GM19324 (cell line): ENCODE data around the gene HOXA9.

ENCODE experiments used
- ATAC-seq: cut with Tn5 transposase; IDR thresholded peaks from one replicate; pipeline ENCODE4 v1.9.1; 2021; ENCODE audit warnings: mild to moderate bottlenecking, moderate library complexity; ENCODE audit not compliant: unreplicated experiment, low FRiP score

HOXA9 gene

DNA sequence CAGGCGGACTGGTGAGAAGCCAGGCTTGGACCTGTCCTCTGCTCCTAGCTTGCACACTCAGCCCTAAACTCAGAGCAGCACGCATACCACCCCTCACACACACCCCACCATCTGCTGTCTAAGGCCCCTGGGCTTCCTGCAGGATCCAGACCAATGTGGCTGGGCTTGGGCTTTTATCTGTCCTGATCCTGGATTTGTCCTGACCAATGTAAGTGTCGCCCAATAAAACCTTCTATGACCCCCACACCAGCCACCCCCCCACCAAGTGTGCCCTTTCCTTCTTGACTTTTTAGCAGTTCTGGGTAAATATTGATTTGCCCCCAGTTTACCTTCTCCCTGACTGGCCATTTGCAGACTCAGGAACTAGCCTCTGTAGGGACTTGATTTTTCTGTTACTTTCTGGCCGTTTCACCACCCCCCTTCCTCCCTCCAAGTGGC is 36.3 kb upstream of the HOXA9 start:
- no peak for ATAC-seq

DNA sequence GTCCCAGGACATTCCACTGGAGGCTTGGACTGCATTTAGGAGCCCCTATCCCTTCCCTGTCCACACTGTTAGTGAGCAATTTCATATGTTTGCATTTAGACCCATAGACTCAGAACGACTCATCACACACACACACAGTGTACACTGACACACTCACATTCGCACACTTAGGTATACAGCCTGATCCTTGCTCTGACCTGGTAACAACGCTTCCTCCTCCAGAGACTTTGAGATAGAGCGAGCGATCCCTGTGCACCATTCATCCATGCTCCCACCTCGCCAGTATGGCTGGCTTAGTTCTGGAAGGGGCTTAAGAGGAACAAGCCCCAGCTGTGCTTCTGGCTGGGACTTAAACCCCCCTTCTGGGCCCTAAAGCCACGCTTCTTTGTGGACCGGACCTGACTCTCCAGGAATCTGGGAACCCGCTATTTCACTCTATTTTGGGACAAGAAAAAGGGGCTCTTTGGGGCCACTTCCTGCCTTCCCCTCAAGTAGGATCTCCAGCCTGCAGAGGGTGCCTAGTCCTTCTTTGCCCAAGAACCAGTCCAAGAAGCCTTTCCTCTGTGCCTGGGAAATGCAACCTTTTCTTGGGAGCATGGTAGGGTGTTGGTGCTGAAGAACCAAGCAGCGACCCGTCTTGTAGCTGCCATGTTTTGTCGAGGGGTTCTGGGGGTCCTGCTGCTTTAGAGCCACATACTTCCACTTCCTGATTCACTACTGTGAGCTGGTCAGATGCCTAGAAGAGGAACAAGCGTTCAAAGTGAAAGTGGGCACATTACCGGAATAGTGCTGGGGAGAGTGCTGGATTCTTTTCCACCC is 35.6 kb upstream of the HOXA9 start:
- ATAC-seq = no peak

DNA sequence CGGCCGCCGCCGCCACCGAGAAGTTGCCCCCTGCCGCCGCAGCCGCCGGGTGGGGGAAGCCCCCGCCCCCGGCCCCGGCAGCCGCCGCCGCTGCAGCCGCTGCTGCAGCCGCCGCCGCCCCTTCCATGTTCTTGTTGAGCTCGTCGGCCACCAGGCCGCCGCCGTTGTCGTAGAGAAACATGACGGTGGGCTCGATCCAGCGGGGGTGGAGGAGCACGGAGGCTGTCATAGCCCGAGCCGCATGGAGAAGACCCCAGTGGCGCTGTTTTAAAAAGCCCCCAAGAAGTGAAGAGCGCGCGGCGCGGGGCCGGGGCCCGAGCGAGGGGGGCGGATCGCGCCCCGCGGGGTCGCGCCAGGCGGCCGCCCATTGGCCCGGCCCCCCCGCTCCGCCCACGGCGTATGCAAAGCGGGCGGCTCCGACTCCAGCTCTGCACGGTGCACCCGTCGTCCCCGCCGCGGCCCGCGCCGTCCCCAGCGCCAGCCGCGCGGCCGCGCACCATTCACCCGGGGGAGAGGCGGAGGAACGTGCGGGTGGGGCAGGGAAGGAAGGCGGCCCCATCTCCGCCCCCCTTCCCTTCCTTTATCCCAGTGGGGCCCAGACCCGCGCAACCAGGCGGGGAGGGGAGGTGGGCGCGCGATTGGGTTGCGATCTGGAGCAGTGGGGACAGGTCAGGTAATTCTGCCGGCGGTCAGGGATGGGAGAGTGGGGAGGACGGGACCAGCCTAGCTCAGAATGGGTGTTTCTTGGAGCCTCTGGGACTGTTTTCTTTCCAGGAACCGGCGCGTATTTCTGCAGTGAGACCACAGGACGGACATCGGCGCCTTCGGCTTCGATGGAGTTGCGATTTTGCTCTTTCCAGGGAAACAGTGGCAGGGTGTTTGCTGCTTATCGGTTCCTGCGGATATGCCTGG is 34.8 kb upstream of the HOXA9 start, which contains the start of gene HOXA13:
Gene HOXA13 (minus strand): TSS at position 243 of the 912 bp plus-strand sequence. CDS start 14 bp downstream, at position 229.
- no peak for ATAC-seq

DNA sequence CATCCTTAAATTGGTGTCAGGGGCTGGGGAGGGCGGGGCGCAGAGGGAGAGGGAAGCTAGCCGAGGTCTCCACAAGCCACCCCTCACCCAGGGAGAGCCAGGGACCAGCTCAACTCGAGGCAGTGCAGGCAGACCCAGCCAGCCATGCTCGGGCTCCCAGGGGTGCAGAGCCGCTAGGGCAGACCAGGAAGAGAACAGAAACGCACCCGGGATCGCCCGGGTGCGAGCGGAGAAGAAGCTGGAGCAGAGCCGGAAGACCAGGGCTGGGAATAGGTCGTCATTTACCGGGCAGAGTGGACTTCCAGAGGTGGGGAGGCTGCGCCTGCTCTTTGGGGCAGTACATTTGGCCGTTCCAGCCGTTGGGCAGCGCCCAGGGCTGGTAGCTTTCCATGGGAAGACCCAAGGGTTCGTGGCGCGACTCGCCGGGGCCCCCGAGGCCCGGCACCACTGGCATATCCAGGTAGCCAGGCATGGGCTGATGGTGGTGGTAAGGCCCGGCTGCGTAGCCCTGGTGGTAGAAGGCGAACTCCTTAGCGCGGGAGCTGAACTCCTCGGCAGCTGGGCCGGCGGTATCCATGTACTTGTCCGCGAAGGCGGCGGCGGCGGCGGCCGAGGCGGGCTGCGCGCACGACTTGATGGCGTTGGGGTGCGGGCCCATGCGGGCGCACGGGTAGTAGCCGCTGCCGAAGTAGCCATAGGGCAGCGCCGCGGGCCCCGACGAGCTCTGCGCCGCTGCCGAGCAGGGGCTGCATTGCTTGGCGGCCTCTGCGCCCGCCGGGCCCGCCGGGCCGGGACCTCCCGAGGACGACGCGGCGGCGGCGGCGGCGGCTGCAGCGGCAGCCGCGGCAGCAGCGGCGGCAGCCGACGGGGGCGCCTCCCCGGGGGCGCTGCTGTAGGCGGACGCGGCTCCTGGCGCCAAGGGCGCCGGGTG is 33.8 kb upstream of the HOXA9 start:
- no peak for ATAC-seq

DNA sequence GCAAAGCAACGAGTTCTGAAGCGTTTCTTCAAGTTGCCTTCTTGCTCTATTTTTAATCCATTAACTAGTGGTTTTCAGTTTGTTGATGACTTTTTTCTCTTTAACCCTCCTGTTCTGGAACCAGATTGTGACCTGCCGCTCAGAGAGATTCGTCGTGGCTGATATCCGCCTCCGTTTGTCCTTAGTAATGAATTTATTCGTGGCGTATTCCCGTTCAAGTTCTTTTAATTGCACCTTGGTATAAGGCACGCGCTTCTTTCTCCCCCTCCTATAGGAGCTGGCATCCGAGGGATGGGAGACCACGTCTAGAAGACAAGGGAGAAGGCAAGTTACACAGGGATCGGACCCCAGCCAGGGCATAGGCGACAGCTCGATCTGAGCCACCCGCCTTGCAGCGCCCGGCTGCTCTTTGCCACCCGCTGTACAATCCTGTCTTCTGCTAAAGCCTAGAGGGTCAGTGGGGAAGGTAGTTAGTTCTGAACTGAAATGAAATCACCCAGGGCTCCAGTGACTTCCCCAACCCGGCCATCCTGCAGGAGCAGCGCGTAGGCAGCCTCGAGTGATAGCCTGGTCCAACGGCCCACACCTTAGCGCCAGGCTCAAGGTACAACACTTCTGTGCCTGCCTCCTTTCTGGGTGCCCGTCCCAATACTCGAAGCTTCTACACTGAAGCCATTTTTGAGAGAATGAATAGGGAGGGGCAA is 33.0 kb upstream of the HOXA9 start:
- ATAC-seq = no peak

DNA sequence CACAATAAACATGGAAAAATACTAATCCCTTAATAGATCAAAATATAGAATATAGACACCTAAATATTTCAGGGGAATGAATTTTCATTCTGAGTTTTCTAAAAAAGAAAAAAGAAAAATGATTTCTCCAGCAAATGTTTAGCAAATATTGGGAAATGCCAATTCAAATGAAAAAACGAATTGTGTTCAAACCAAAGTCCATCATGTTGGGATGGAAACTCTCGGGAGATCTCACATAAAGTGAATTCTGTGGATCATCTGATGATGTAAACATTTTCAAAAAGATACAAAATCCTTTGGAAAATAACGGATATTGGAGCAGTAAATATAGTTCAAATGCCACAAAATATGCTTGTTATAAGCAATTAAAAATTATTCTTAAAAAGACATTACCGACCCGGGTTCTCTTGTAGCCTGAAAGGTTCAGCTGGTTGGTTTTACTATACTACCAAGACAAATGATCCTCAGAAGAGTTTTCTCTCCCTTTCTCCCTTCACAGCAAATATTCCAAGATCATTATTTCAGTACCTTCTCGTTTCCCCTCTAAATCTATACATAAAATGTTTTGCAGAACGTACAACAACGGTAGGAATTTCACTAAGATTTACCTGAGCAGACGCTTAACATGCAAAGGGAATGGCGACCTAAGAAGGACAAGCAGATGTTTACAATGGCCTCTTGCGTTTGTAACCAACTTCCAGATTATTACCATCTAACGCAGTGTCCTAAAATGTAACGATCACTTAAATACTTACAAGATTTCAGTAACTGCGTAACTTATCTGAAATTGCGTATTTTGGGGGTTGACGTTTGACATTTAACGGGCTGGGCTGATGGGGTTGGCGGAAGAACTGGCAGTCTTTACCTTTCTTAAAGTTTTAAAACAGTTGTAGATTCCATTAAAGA is 32.1 kb upstream of the HOXA9 start:
- no peak for ATAC-seq

DNA sequence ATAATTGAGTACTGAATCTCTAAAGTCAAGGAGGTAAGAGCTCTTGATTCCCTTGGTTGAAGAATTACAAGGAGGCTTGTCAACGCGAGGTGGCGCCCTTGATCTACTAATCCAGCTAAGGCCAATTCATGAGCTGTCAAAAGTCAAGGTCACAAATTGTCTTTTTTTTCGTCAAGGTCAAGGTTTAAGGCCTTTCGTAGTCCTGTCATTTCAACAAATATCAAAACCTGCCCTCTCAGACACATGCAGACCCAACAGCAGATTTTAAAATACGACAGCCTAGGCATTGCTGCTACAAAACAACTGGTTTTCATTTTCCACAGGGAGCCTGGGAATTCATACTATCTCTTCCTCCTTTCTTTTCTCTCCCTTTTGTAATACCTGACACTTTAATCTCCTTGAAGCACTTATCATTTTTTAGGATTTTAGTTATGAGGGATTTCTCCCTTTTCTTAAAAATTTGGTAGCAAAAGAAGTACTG is 31.0 kb upstream of the HOXA9 start:
- ATAC-seq = no peak

DNA sequence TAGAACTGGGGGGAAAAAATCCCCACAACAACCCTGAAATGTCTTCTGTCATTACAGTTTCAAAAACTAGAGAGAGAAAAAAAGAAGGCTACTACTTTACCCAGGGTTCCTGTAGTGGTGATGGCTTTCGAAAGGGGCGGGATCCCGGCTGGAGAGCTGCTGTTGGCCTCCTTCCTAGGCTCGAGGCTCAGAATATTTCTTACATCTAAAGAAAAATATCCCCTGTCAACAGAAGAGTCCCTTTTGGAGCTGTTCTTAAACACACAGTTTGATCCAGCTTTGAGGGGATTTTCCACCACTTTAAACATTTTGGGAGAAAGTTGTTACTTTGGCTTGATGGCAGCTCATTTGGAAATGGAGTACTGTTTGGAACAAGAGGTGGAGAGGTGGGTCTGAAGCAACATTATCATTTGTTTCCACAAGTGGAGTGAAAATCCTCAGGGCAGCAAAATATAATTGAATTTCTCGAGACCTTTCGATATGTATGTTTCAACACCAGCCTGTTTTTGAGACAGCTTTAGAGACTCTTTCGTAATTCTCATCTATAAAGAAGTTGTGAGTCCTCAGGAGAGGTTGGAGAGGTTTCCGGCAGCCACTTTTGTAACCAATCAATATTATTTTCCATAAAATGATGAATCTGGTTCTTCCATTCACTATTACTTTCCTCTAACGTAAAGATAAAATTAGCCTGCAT is 29.5 kb upstream of the HOXA9 start:
- ATAC-seq = no peak

DNA sequence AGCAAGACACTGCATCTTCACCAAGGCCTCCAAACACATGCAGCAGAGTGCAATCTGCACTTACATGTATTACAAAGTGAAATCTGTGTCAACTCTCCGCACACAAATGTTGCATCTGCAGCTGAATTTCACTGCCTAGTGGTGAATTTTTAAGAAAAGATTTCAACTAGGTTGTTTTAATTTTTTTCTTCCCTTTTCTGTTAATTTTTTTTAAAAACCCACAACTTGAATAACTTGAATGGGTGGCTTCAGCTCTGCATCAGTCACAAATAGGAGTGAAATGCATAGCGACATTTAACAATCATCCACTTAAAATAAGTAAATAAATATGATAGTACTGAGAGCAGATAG is 28.6 kb upstream of the HOXA9 start:
- no peak for ATAC-seq

DNA sequence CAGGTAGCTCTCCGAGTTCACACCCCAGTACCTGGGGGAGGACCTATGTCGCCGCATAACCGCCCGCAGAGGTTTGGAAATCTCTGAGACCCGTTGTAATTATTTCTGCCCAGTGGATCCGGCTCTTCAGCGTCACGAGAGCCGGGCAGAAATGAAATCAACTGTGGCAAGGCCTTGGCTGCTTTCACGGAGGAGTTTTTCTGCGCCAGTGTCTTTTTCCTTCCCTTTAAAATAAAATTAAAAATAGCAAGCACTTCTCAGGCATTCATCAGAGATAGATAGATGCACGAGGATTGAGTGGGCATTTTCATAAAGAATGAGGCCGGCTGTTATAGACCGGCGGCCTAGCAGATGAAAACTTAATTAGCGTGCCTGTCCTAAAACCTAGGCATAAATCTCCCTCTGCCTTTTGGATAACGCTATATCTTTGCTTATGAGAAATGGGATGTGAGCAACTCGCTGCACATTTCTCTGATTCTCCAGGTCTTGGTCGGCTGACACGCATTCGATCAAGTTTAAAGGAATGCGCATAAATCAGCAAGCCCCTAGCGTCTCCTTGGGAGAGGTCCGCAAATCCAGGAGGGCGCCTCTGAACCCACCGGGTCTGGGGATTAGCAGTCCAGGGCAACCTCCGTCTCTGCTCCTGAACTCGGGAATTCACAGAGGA is 28.1 kb upstream of the HOXA9 start:
- ATAC-seq = no peak

DNA sequence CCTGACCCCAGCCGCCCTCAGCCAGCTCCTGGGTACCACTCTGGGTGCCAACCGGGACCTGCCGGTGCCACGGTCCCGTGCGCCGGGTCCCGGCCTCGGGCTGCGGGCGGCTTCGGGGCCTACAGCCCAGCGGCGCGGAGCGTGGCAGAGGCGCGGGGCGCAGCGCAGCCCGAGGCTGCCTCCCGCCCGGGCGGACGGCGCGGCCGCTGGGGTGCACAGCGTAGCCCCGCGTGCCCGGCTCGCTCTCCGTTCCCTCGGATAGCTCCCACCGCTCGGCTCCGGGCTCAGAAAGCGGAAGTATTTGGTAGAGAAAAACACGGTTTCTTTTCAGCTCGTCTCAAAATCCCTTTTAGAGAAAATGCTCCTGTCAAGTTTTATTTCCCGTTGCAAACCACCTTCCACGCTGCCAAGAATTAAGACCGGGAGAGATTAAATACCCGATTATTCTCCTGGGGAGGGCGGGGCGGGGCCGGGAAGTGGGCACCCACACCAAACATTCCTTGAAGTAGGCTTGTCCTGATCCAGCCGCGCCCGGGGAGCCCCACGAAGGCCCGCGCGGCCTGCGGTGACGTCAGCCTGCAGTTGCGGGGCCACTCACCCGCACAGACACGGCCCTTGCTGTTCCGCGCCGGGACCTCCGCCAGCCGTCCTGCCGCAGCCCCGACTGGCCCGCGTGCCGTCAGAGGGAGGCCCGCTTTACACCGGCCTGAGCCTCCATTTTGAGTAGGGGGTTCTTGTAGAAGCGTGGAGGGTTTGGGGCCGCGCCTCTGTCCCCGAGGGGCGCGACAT is 27.4 kb upstream of the HOXA9 start:
- ATAC-seq = no peak

DNA sequence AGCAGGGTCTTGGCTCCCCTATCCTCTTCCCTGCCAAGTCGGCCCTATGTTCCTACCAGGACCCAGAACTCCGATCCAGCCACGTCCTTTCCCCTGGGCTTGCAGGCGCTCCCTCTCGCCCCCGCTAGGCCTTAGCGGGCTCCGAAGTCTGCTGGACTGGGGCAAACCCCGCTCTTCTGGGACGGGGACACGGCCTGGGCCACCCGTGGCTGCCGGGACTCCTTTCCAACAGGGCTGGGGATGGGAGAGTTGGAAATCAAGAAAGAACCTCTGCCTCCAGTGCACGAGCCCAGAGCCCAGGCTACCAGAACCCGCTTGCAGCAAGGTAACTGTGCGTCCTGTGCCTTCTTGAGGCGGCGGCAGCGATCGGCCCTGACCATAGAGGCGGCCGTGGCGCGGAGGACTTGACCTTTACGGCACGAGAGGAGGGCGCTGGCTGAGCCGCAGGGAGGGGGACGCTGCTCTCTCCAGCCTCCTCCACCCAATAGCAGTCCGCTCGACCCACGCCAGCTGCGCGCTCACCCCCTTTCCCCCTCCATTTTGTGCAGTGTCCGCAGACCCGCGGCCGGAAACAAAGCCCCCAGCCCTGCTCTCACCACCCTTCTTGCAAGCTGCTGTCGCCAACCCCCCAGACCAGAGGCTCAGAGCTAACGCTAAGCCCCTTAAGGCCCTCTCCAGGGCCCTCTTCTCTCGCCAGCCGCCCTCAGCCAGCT is 26.7 kb upstream of the HOXA9 start:
- no peak for ATAC-seq

DNA sequence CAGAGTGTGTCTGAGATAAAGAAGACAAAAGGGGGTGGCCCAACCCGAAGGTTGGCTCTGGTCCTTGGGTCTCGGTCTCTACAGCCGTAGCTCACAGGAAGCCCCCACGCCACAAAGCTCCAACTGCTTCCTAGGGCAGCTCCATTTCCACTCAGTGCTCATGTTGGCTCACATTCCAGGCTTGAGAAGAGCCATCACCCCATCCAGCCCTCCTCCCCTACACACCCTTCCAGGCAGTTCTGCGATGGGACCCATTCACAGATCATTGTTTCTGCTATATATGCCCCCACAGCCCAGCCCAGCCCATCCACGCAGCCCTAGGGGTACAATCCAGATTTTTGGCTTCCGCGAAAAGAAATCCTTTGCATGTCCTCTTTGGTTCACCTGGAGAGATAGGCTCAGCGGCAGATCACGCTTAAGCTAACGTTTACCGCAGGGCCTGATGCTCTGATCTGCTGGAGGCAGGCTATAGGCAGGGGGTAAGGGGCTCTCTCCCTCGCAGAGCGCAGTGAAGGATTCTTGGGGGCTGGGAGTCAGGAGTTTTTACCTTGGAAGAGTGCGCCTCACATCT is 25.9 kb upstream of the HOXA9 start:
- no peak for ATAC-seq

DNA sequence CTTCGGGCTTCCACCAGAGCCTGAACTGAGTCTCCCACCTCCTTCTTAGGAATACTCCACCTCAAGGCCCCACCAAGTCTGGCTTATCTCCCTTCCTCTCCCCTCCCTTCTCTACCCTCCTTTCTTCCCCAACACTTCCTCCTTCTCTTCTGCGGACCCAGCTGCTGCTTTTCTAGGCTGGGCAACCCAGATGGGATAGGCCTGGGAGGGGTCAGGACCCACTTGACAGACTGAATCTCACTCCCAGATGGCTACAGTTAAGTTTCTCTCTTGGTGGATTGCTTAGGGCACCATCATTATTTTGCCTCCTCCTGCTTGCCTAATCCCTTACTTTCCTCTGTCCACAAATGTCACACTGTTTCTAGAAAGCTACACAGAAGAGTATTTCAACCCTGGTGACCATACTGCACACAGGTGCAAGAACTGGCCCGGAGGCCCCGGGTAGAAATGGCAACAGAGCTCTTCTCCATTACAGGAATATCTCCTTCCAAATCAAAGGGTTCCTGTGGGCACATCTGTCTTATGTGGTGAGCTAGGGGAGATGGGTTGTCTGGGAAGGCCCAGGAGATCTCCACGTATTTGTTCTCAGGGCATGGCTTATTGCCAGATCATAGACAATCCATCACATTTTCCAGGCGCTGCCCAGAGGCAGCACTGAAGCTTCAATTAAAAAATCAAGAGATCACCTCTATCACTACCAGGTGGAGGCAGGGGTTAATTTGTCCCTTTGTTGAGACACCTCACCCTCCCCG is 24.8 kb upstream of the HOXA9 start:
- ATAC-seq = no peak

DNA sequence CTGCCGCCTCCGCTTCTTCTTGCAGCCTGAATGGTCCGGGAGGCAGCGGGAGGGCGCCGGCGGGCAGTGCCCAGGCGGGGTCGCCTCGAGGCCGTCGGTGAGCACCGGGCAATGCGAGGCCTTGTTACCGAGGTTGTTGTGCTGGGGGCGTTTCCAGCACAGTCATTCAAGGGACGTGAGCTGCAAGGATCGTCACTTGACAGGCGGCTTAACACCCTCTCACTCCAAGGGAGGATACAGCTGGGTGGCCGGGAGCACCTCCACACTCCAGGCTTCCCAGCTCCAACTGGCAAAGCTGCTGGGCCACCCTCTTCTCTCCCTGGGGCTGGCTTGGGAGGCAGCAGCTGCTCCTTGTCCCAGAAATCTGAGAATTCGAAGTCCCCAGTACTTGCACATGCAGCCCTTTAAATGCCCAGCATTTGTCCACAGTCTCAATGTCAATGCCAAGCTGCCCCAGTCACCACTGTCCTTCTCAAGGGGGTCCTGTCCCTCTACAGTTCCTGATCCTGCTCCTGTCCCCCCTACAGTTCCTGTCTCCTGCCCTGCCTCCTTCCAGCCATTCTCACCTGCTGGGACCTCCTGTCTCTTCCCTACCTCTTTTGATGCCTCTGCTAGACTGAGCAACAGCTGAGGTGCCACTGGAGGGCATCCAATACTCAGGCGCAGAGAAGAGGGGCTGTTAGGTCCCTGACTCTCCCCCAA is 24.1 kb upstream of the HOXA9 start:
- no peak for ATAC-seq
